Measurements from ENCODE around the gene GRID2. TPM values are rescaled to one million over a fixed set of nuclear protein-coding genes. Genes with fewer than 3 reads are reported as not detected.

GRID2 gene
- polyA plus RNA-seq, 1 of the 3 experiments (the other 2 are of a cell fraction): not detected

GRCh38 chr4:92962831-92963230 is 659.1 kb downstream of the GRID2 start (continued):
- TF ChIP-seq MAX (IDR thresholded peaks at IDR 0.05; ENCODE audit: low read depth) (no peak), PBX3 (IDR thresholded peaks at IDR 0.05) (no peak), REST (IDR thresholded peaks at IDR 0.05; ENCODE audit: low read depth, low read length) (no peak)
- TF ChIP-seq, protein P1, sequence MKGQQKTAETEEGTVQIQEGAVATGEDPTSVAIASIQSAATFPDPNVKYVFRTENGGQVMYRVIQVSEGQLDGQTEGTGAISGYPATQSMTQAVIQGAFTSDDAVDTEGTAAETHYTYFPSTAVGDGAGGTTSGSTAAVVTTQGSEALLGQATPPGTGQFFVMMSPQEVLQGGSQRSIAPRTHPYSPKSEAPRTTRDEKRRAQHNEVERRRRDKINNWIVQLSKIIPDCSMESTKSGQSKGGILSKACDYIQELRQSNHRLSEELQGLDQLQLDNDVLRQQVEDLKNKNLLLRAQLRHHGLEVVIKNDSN (IDR thresholded peaks at IDR 0.05; ENCODE audit: borderline replicate concordance, low read depth): no peak

- Histone ChIP-seq H3K9ac (no peak overlapping the region), H3K79me2 (ENCODE audit: insufficient read depth) (no peaks in the 10 kb centered on the region)
Measured at GRCh38 chr4:92968556-92968955, 664.8 kb downstream of the GRID2 start.

GRCh38 chr4:92968996-92969395 is 665.2 kb downstream of the GRID2 start:
- H3K9me3 ChIP-seq: no peaks in the 10 kb centered on the region
- H4K20me1 ChIP-seq (ENCODE audit: insufficient read depth): no peaks in the 10 kb centered on the region
- CTCF ChIA-PET: no interaction called here
- H3K4me1 ChIP-seq (ENCODE audit: control insufficient read depth in 1 of 2, insufficient read depth in 2 of 2, low read depth in 1 of 2, low read length in 1 of 2): peaks cover 0 to 5% of the 10 kb centered on the region in 2 experiments; a peak in 1 of 4 replicates
- H2AFZ ChIP-seq (ENCODE audit: low read depth): no peak overlapping the region
- no peaks in the 10 kb centered on the region for H3K79me2 ChIP-seq (ENCODE audit: insufficient read depth)
- 80% methylated on average over 1 of the region's 1 CpG for WGBS (ENCODE audit: low lambda C conversion rate)
- no peaks in the 10 kb centered on the region for H3K36me3 ChIP-seq (replicated peaks in 1 of 2; ENCODE audit: control insufficient read depth in 1 of 2, insufficient read depth in 2 of 2, low read length in 1 of 2)
- DNase-seq: no peak
- H3K27ac ChIP-seq (ENCODE audit: low read depth in 2 of 2, low read length in 1 of 2): no peak overlapping the region
- H3F3A ChIP-seq (replicated peaks; ENCODE audit: insufficient read depth): peaks cover 7% of the 10 kb centered on the region
- no peak overlapping the region for H3K9ac ChIP-seq
- no peak overlapping the region for H3K4me3 ChIP-seq (ENCODE audit: low read depth in 2 of 2, low read length in 1 of 2)
- no peak overlapping the region for H3K4me2 ChIP-seq
- POLR2A ChIA-PET: no interaction called here
- no peaks in the 10 kb centered on the region for H3K9me2 ChIP-seq
- H3K27me3 ChIP-seq (ENCODE audit: insufficient read depth): no peaks in the 10 kb centered on the region
- TF ChIP-seq FOXJ3 (CRISPR knock-in tag; IDR thresholded peaks at IDR 0.05) (no peak), SMC3 (IDR thresholded peaks at IDR 0.05; ENCODE audit: low read depth, low read length) (no peak), FOXM1 (IDR thresholded peaks at IDR 0.05; ENCODE audit: low read depth) (no peak), MEF2A (IDR thresholded peaks at IDR 0.05; ENCODE audit: borderline replicate concordance, low read depth) (no peak), MAX (IDR thresholded peaks at IDR 0.05; ENCODE audit: low read depth) (no peak), ZBTB33 (IDR thresholded peaks at IDR 0.05; ENCODE audit: borderline replicate concordance, low read depth) (no peak), CHD2 (IDR thresholded peaks at IDR 0.05; ENCODE audit: low read length, partially characterized antibody) (no peak), CTCF (IDR thresholded peaks at IDR 0.05) (no peak), TAF1 (IDR thresholded peaks at IDR 0.05; ENCODE audit: borderline replicate concordance, low read depth, low read length) (no peak)
- TF ChIP-seq, protein P1 (IDR thresholded peaks at IDR 0.05; ENCODE audit: borderline replicate concordance, low read depth): no peak

More at GRCh38 chr4:92968556-92968955, 664.8 kb downstream of the GRID2 start:
- TF ChIP-seq NRF1 (IDR thresholded peaks at IDR 0.05; ENCODE audit: low read depth, low read length): no peak
- no peak for TF ChIP-seq JUND (IDR thresholded peaks at IDR 0.05)
- no peak for TF ChIP-seq MEF2A (IDR thresholded peaks at IDR 0.05; ENCODE audit: borderline replicate concordance, low read depth)
- peaks cover 7% of the 10 kb centered on the region for H3F3A ChIP-seq (replicated peaks; ENCODE audit: insufficient read depth)
- H3K4me1 ChIP-seq (ENCODE audit: control insufficient read depth in 1 of 2, insufficient read depth in 2 of 2, low read depth in 1 of 2, low read length in 1 of 2): peaks cover 0 to 5% of the 10 kb centered on the region in 2 experiments; a peak in 1 of 4 replicates
- no peaks in the 10 kb centered on the region for H3K27me3 ChIP-seq (ENCODE audit: insufficient read depth)
- CTCF ChIA-PET: no interaction called here
- H3K27ac ChIP-seq (ENCODE audit: low read depth in 2 of 2, low read length in 1 of 2): no peak overlapping the region
- POLR2A ChIA-PET: no interaction called here
- H3K9me2 ChIP-seq: no peaks in the 10 kb centered on the region
- no peak overlapping the region for H3K4me3 ChIP-seq (ENCODE audit: low read depth in 2 of 2, low read length in 1 of 2)
- no peaks in the 10 kb centered on the region for H4K20me1 ChIP-seq (ENCODE audit: insufficient read depth)
- WGBS (ENCODE audit: low lambda C conversion rate): 59% methylated on average over 1 of the region's 1 CpG
- no peaks in the 10 kb centered on the region for H3K9me3 ChIP-seq
- H3K36me3 ChIP-seq (replicated peaks in 1 of 2; ENCODE audit: control insufficient read depth in 1 of 2, insufficient read depth in 2 of 2, low read length in 1 of 2): no peaks in the 10 kb centered on the region
- H2AFZ ChIP-seq (ENCODE audit: low read depth): no peak overlapping the region
- H3K4me2 ChIP-seq: no peak overlapping the region
- DNase-seq: no peak

Data from SK-N-SH (cell line).